Activated CD4-positive, CD25-positive, alpha-beta regulatory T cell (primary cell): Measurements from ENCODE around the gene ALS2.
"Not testable (repeated sequence)": the region's sequence is repeated elsewhere in the genome, so short reads cannot be mapped to it uniquely, and the experiment has no call there.

Experiments
- DNase-seq, 4 experiments: peaks; one replicate each; lab custom pipeline; 2025; lab: John Stamatoyannopoulos, UW

The ALS2 gene

GRCh38 chr2:201793631-201794030 lies 12.9 kb upstream of the ALS2 start:
- DNase-seq: no peak

DNA sequence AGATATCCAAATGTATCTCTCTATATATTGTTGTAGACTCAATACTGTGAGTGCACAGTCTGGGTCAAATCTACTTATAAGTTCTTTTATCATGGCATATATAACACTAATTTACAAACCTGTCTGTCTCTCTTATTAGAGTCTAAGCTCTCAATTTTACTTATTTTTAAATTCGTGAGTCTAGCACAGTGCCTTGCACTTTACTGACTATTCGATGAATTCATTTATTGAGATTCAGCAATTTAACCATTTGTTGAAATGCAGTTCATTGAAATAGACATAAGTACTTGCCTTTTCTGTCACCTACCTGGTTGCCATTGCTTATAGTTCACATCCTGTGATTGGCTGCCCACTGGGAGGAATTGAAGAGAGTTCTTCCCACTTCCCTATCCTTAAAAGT lies 10.3 kb upstream of the ALS2 start:
- DNase-seq: no peak

- no peak for DNase-seq
Observed at GRCh38 chr2:201790291-201790690, 9.6 kb upstream of the ALS2 start.

GRCh38 chr2:201789395-201789794 lies 8.7 kb upstream of the ALS2 start:
- DNase-seq: no peak

DNA sequence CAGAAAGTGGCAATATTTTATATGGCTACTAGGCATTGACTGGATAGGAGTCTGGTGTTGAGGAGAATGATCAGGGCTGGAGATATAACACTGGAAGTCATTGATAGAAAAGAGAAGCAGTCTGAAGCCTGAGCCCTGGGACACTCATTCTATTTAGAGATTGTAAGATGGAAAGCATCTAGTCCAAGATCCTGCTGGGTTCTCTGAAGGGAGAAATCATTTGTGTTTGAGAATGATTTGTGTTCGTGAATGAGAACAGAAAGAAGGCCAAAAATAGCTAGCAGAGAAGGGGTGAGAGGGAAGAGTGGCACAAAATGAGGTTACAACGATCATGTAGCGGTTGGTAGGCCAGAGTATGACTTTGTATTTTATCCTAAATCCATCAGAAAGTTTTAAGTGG lies 7.6 kb upstream of the ALS2 start:
- DNase-seq: no peak

DNA sequence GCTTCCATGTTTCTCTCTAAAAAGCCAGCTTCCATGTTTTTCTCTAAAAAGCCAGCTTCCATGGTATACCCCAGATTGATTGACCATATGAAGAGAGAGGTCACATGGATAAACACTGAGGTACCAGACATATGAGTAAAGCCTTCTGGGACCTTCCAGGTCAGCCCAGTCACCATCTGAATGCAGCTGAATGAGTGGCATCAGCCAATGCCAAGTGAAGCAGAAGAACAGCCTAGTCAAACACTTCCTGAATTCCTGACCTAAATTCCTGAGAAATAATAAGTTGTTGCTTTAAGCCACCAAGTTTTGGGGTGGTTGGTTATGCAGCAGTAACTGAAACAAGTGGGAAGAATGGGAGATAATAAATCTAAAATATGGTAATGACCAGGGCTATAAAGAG lies 5.7 kb upstream of the ALS2 start:
- DNase-seq: no peak

DNA sequence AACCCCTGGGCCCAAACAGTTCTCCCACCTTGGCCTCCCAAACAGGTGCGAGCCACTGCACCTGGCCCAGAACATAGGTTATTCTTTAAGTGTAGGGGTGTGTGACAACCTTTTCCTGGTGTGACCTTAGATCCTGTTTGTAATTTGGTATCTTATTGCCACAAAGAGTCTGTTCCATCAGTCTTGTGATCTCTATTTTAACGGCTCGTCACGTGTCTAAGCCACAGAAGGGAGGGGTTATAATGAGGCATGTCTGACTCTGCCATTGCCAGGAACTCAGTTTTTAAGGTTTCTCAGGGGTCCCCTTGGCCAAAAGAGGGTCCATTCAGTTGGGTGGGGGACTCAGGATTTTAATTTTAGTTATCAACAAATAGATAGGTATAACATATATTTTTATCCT lies 4.4 kb upstream of the ALS2 start:
- no peak for DNase-seq

GRCh38 chr2:201784563-201784962 lies 3.8 kb upstream of the ALS2 start:
- no peak for DNase-seq

GRCh38 chr2:201781557-201782051 lies 871 bp upstream of the ALS2 start:
- no peak for DNase-seq

DNA sequence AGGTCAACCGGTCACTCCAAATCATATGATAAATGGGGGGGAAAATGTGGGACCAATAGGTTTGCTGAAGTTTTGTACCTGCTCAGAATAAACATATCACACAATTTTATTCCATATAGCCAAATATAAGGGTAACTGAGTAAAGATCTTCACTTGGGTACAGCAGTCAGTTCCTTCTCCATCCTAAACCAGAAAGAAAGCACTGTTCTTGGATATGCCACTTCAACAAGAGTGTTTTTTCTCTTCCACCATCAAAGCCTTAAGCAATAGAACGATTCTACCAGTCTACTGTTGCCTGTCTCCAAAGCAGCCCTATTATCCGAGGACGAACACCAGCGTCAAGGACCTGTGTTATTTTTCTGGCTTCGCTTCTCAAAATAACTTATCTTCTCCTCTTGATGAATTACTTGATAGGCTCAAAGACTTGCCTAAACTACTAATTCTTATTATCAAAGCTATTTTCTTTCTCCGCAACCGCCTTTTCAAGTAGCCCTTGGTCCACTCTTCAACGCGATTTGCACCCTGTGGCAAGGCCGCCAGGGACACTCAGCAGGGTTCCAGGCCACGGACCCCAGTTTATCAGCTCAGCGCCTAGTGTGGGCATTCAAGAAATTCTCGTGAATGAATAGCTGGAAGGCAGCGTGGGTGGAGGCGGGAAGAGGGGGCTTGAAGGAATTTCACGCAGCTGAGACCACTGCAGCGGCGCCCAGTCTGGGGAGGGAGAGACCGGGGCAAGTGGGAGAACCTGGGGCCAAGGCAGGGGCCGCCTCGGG lies 646 bp downstream of the ALS2 start:
- DNase-seq: peak in 1 of 4 experiments; percentile 12

- no peak for DNase-seq
Observed at GRCh38 chr2:201777869-201778268, 2.9 kb downstream of the ALS2 start.

GRCh38 chr2:201777043-201777442 lies 3.7 kb downstream of the ALS2 start:
- DNase-seq: no peak

GRCh38 chr2:201775326-201775725 lies 5.4 kb downstream of the ALS2 start:
- DNase-seq: no peak

DNA sequence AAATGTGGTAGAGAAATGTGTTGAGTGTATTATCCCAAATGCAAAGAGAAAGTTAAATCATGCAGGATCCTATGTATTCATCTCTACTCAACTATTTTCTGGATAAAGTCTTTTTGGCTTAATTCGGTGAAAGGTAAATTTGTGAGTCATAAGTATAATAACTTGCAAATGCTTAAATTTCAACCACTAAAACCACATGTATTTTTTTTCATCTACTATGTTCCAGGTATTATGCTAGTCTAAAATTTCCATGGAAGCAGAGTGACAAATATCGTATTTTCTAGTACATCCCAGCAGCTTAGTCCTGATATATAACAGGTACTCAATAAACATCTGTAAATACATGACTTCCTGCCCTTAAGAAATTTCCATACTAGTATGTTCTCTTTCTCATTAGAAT lies 6.2 kb downstream of the ALS2 start:
- no peak for DNase-seq

DNA sequence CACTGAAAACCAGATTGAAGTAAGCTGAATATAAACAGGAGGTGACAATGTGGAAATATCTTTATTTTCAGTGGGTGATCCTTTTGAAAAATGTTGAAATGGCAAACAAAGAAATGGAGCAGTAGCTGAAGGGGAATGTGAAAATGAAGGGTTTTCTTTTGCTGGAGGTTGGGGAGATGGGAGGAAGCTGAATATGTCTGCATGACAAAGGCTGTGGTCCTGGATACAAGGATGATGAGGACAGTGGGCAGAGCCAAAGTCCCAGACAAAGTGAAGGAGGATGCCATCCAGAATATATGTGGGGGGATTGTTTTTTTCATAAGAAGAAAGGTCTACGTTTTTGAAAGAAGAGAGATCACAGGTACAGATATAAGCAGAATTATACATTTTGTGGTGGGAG lies 6.7 kb downstream of the ALS2 start:
- no peak for DNase-seq

- DNase-seq: no peak
Observed at GRCh38 chr2:201769666-201770373, 10.9 kb downstream of the ALS2 start.

GRCh38 chr2:201768918-201769317 lies 11.8 kb downstream of the ALS2 start:
- DNase-seq: no peak

GRCh38 chr2:201765799-201766198 lies 14.9 kb downstream of the ALS2 start:
- DNase-seq: no peak

DNA sequence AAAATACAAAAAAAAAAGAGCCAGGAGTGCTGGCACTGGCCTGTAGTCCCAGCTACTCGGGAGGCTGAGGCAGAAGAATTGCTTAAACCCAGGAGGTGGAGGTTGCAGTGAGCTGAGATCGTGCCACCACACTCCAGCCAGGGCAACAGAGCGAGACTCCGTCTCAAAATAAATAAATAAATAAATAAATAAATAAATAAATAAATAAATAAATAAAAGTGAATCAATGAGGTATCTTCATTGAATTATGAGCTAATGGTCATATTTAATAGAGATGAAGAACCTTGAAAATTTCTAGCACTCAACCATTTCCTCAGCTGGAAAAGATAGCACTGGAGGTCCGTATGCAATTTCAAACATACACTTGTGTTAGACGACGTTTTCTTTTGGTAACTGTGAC lies 16.3 kb downstream of the ALS2 start:
- not testable (repeated sequence) for DNase-seq

DNA sequence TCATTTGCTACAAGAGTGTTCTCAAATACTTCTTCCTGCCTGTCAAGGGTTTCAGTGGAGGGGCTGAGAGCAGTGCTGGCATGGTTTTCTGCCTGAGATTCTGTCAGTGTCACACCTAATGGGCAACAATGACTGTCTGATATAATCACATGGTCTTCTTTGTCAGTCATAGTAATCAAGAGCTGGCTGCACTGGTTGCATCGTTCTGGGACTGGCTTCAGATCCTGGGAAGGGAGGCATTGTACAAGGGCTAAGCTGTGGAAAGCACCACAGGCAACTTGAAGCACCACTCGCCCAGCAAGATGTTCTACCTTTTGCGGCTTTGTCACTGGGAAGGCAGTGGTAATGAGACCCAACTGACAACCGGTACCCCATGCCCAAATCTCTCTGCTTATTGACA lies 19.6 kb downstream of the ALS2 start:
- no peak for DNase-seq

DNA sequence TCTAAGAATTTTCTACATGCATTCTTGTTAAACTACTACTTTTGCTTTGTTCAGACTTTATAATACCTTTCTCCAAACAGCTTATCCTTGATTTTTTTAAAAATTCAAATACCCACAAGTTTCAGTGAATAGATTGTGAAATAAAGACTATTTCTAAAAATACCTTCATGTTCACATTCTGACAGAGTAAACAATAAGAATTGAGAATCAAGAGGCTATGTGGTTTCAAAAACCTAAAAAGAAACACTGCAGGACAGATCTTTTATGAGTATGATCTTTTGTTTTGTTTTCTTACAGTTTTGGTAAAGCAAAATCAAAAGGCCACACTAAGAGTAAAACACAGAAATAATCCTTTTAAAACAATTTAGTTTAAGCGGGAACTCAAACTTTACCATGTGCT lies 21.2 kb downstream of the ALS2 start:
- DNase-seq: no peak

GRCh38 chr2:201758873-201759272 lies 21.9 kb downstream of the ALS2 start:
- DNase-seq: no peak

GRCh38 chr2:201758234-201758633 lies 22.5 kb downstream of the ALS2 start:
- DNase-seq: no peak
